Measurements from ENCODE around the gene HRG. TPM values are rescaled to one million over a fixed set of nuclear protein-coding genes. Genes with fewer than 3 reads are reported as not detected.

The HRG gene
- total and polyA plus RNA-seq, 2 donors (not counting 3 experiments of a cell fraction or from before 2014, with no cell fraction given), result not detected

- TF ChIP-seq FOS (IDR thresholded peaks at IDR 0.05; ENCODE audit: borderline replicate concordance, insufficient read depth, low read length), result no peak
- no peak for TF ChIP-seq POLR2A (IDR thresholded peaks at IDR 0.05; ENCODE audit: low read depth, low read length)
- no peak for TF ChIP-seq EZH2 (IDR thresholded peaks at IDR 0.05; ENCODE audit: borderline replicate concordance, low read depth, low read length, severe bottlenecking)
- TF ChIP-seq MYC (IDR thresholded peaks at IDR 0.05; ENCODE audit: low read depth, low read length), result no peak
- TF ChIP-seq POLR2AphosphoS5 (IDR thresholded peaks at IDR 0.05; ENCODE audit: insufficient read depth, low read depth, low read length), result no peak
- TF ChIP-seq JUN (IDR thresholded peaks at IDR 0.05; ENCODE audit: borderline replicate concordance, insufficient read depth, insufficient read length, low read depth), result no peak
- no peak for TF ChIP-seq GATA2 (IDR thresholded peaks at IDR 0.05; ENCODE audit: insufficient read depth, insufficient read length, low read depth, low read length)
- FAIRE-seq, result no peak
- Histone ChIP-seq H3K27me3 (ENCODE audit: control insufficient read depth in 2 of 2, insufficient read depth in 2 of 2, low read length in 2 of 2) (no peaks in the 10 kb centered on the region), H3K9me3 (replicated peaks; ENCODE audit: control insufficient read depth, insufficient read depth, low read length) (no peaks in the 10 kb centered on the region), H3K4me2 (ENCODE audit: insufficient read depth, low read length) (no peak overlapping the region), H3K4me3 (replicated peaks in 1 of 3; ENCODE audit: insufficient read depth in 1 of 3, low read depth in 1 of 3, low read length in 3 of 3) (no peak overlapping the region), H3K9me1 (replicated peaks; ENCODE audit: control insufficient read depth, extremely low read depth, insufficient read depth, low read length) (no peaks in the 10 kb centered on the region), H4K20me1 (replicated peaks; ENCODE audit: control insufficient read depth, extremely low read depth, insufficient read depth, low read length) (no peaks in the 10 kb centered on the region), H3K27ac (ENCODE audit: insufficient read depth, low read depth, low read length) (no peak overlapping the region), H3K79me2 (ENCODE audit: control insufficient read depth, insufficient read depth, low read length) (no peaks in the 10 kb centered on the region), H2AFZ (ENCODE audit: low read depth, low read length) (no peak overlapping the region), H3K4me1 (ENCODE audit: control insufficient read depth, extremely low read depth, insufficient read depth, low read length) (no peaks in the 10 kb centered on the region), H3K9ac (replicated peaks; ENCODE audit: extremely low read depth, insufficient read depth, low read length) (no peak overlapping the region), H3K36me3 (ENCODE audit: control insufficient read depth in 2 of 2, extremely low read depth in 1 of 2, insufficient read depth in 2 of 2, low read length in 2 of 2) (no peaks in the 10 kb centered on the region)
- ChIA-PET POLR2A (no interaction called here), CTCF (no interaction called here)
- peak; percentile 0 for DNase-seq (ENCODE audit: low read depth, low spot score)
- BruUV-seq (replicated peaks), result no TSS peak
- dilution Hi-C loops (cut with MboI; ENCODE audit: extremely low pct_ligation_motif_present, low sequenced_read_pairs), result no loop called here
- intact Hi-C loops (cut with micrococcal nuclease), result no loop called here
These were observed 40.3 kb downstream of the HRG start for GRCh38 chr3:186705882-186706780.

Measured in endothelial cell of umbilical vein (primary cell).